TTC549 (cell line): ENCODE results near the gene DDX39B.
"Not testable (repeated sequence)": the region's sequence is repeated elsewhere in the genome, so short reads cannot be mapped to it uniquely, and the experiment has no call there.

Source experiments
- FAIRE-seq: peaks from 2 replicates; lab custom pipeline; 2012; peaks lifted over from hg19 to GRCh38; lab: Jason Lieb, UNC

DDX39B gene

GRCh38 chr6:31575335-31575901 is 33.6 kb upstream of the DDX39B start, which contains the start of gene TNF:
Gene TNF (plus strand): TSS chr6:31575565. CDS start chr6:31575742, 177 bp downstream.
- no peak for FAIRE-seq

GRCh38 chr6:31574106-31575061 is 32.6 kb upstream of the DDX39B start:
- FAIRE-seq = no peak

- no peak for FAIRE-seq
Measured at GRCh38 chr6:31573239-31574105, 31.7 kb upstream of the DDX39B start.

GRCh38 chr6:31572041-31572911 is 30.5 kb upstream of the DDX39B start, which contains the start of gene LTA:
Gene LTA (plus strand): TSS chr6:31572289. CDS start chr6:31572743, 454 bp downstream.
- no peak for FAIRE-seq

- FAIRE-seq = no peak
Measured at GRCh38 chr6:31569861-31570536, 28.2 kb upstream of the DDX39B start.

- FAIRE-seq = no peak
Measured at GRCh38 chr6:31568537-31568961, 26.7 kb upstream of the DDX39B start.

- no peak for FAIRE-seq
Measured at GRCh38 chr6:31567531-31568370, 25.9 kb upstream of the DDX39B start.

- no peak for FAIRE-seq
Measured at GRCh38 chr6:31560697-31561058, 18.9 kb upstream of the DDX39B start.

- FAIRE-seq = no peak
Measured at GRCh38 chr6:31559958-31560696, 18.3 kb upstream of the DDX39B start.

- no peak for FAIRE-seq
Measured at GRCh38 chr6:31559606-31559957, 17.8 kb upstream of the DDX39B start.

- no peak for FAIRE-seq
Measured at GRCh38 chr6:31558631-31559500, 17.1 kb upstream of the DDX39B start.

- FAIRE-seq = no peak
Measured at GRCh38 chr6:31558318-31558625, 16.5 kb upstream of the DDX39B start.

- no peak for FAIRE-seq
Measured at GRCh38 chr6:31557443-31558317, 15.9 kb upstream of the DDX39B start.

GRCh38 chr6:31556307-31556706 is 14.5 kb upstream of the DDX39B start:
- FAIRE-seq = no peak

- FAIRE-seq = not testable (repeated sequence)
Measured at GRCh38 chr6:31551371-31551770, 9.6 kb upstream of the DDX39B start.

GRCh38 chr6:31548544-31548873 is 6.7 kb upstream of the DDX39B start:
- no peak for FAIRE-seq

GRCh38 chr6:31547727-31548543 is 6.1 kb upstream of the DDX39B start:
- FAIRE-seq = no peak
